WTC11 (cell line): Measurements from ENCODE around the gene USF2.

Source experiments
- AFF4 ChIP-seq: sonication (generic); formaldehyde crosslinking; IDR thresholded peaks from 2 replicates; pipeline ENCODE4 v1.8.1; 2023; ENCODE audit warnings: mild to moderate bottlenecking, missing genetic modification reagents, borderline replicate concordance
- ESRRA ChIP-seq: sonication (generic); formaldehyde crosslinking; IDR thresholded peaks from 2 replicates; pipeline ENCODE4 v1.8.1; 2022; ENCODE audit warnings: mild to moderate bottlenecking, missing genetic modification reagents, borderline replicate concordance
- GABPB1 ChIP-seq: sonication (generic); formaldehyde crosslinking; IDR thresholded peaks from 2 replicates; pipeline ENCODE4 v1.8.1; 2023; ENCODE audit warnings: mild to moderate bottlenecking, missing genetic modification reagents
- JUN ChIP-seq: sonication (generic); formaldehyde crosslinking; IDR thresholded peaks from 2 replicates; pipeline ENCODE4 v1.8.0; 2023; ENCODE audit warnings: mild to moderate bottlenecking, missing genetic modification reagents
- KAT7 ChIP-seq: sonication (generic); formaldehyde crosslinking; IDR thresholded peaks from 2 replicates; pipeline ENCODE4 v1.8.1; 2023; ENCODE audit warnings: missing genetic modification reagents, mild to moderate bottlenecking, borderline replicate concordance
- NR2C2 ChIP-seq: sonication (generic); formaldehyde crosslinking; IDR thresholded peaks from 2 replicates; pipeline ENCODE4 v1.8.0; 2022; ENCODE audit warnings: mild to moderate bottlenecking, missing genetic modification reagents
- TCF7 ChIP-seq: sonication (generic); formaldehyde crosslinking; IDR thresholded peaks from 2 replicates; pipeline ENCODE4 v1.8.0; 2022; ENCODE audit warnings: mild to moderate bottlenecking, low read depth, missing genetic modification reagents, moderate library complexity
- ZNF121 ChIP-seq: sonication (generic); formaldehyde crosslinking; IDR thresholded peaks from 2 replicates; pipeline ENCODE4 v1.8.0; 2023; ENCODE audit warnings: missing genetic modification reagents
- ZNF263 ChIP-seq: sonication (generic); formaldehyde crosslinking; IDR thresholded peaks from 2 replicates; pipeline ENCODE4 v1.8.1; 2022; ENCODE audit warnings: low read depth, mild to moderate bottlenecking, moderate library complexity, missing genetic modification reagents
- TF ChIP-seq, protein P1 (sequence below): fragments of 200-600 bp; IDR thresholded peaks from 2 replicates; pipeline ENCODE4 v1.8.0; 2022; ENCODE audit warnings: antibody characterized with exemption
- TF ChIP-seq, protein P2 (sequence below): sonication (generic); formaldehyde crosslinking; IDR thresholded peaks from 2 replicates; pipeline ENCODE4 v1.8.0; 2022; ENCODE audit warnings: mild to moderate bottlenecking, missing genetic modification reagents

- TF ChIP-seq TCF7 (no peak), GABPB1 (CRISPR knock-in tag) (no peak), AFF4 (CRISPR knock-in tag) (no peak), JUN (CRISPR knock-in tag) (no peak), ZNF263 (no peak), NR2C2 (CRISPR knock-in tag) (no peak), ESRRA (no peak), KAT7 (CRISPR knock-in tag) (no peak), ZNF121 (CRISPR knock-in tag) (no peak)
- TF ChIP-seq, protein P1, sequence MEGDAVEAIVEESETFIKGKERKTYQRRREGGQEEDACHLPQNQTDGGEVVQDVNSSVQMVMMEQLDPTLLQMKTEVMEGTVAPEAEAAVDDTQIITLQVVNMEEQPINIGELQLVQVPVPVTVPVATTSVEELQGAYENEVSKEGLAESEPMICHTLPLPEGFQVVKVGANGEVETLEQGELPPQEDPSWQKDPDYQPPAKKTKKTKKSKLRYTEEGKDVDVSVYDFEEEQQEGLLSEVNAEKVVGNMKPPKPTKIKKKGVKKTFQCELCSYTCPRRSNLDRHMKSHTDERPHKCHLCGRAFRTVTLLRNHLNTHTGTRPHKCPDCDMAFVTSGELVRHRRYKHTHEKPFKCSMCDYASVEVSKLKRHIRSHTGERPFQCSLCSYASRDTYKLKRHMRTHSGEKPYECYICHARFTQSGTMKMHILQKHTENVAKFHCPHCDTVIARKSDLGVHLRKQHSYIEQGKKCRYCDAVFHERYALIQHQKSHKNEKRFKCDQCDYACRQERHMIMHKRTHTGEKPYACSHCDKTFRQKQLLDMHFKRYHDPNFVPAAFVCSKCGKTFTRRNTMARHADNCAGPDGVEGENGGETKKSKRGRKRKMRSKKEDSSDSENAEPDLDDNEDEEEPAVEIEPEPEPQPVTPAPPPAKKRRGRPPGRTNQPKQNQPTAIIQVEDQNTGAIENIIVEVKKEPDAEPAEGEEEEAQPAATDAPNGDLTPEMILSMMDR = no peak
- TF ChIP-seq, protein P2, sequence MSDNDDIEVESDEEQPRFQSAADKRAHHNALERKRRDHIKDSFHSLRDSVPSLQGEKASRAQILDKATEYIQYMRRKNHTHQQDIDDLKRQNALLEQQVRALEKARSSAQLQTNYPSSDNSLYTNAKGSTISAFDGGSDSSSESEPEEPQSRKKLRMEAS (CRISPR knock-in tag) = no peak
Observed at GRCh38 chr19:35294328-35294727, 25.6 kb downstream of the USF2 start.
